Measurements from ENCODE around the gene BLOC1S6.

BLOC1S6 gene

DNA sequence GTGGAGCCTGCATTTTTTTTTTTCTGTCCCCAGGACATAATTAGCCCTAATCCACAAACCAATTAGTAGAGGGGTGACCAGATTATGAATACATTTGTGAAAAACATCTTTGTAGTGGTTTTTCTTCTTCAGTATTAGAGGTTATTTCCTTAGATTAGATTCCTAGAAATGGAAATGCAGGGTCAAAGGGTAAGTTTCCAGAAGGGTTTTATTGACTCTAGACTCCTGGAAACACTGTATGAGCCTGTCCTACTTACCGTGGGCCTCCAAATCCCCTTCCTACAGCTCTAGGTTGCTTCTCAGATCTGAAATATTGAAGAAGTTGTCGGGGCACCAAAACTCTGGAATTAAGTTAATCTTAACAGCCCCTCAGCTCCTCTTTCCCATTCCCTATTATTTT lies 70.1 kb downstream of the BLOC1S6 start:
- TF ChIP-seq POLR2A (IDR thresholded peaks at IDR 0.05; ENCODE audit: low read length) (no peak), GATA1 (IDR thresholded peaks at IDR 0.05; ENCODE audit: low read depth, low read length) (no peak)

DNA sequence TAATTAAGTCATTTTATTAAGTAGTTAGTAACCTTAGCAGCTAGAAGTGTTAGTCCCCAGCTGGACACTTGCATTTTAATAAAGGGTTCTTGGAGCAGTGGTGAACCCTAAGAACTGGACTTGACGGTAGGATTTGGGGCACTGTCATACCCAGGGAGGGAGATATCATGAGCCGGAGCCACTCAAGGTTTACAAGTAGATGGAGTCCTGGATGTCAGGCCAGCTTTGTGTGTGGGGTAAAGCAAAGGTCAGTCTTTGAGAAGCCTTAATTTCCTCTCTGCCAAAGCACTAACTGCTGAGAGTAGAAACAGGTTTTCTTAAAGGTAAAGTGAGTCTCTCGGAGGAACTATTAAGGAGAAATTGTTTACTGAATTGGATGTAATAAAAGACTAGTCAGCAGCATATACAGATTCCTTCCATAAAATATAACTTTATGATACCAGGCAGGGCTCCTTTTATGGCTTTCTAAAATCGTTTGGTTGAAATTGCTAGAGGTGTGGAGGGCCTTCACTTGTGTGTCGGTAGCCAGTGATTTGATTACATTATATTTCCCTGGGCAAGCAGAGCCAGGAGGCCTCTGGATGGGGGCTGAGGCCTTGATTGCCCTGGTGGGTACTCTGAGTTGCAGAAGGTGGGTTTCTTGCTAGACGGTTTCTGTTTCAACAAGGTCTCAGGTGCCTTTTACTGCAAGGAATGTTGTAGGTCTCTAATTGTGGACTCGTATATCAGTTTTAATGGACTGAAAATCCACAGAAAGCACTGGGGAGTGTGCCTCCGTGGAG lies 70.8 kb downstream of the BLOC1S6 start:
- no peak for TF ChIP-seq GATA1 (IDR thresholded peaks at IDR 0.05; ENCODE audit: low read depth, low read length)
- TF ChIP-seq POLR2A (IDR thresholded peaks at IDR 0.05; ENCODE audit: low read length), result no peak
- no peak for DNase-seq

More for the DNA sequence above, 70.1 kb downstream of the BLOC1S6 start:
- DNase-seq, result no peak
